HepG2 (cell line): Measurements from ENCODE around the gene SPATC1L. TPM values are rescaled to one million over a fixed set of nuclear protein-coding genes. Genes with fewer than 3 reads are reported as not detected.
A peak's percentile ranks its signal among the peaks of the same experiment; 100 is the strongest.

ENCODE experiments used
- ATAC-seq: fragments of 200-7000 bp; cut with Tn5 transposase; 3 replicates; pipeline ENCODE4 v1.9.1; 2020; ENCODE audit warnings: mild to moderate bottlenecking, moderate library complexity
- BruUV-seq: library from RNA; stranded (reverse); fragments of 400-500 nt; replicated peaks from 2 replicates; lab custom pipeline; 2021; lab: Mats Ljungman, UMichigan
- CTCF ChIA-PET: fragments of 300-600 bp; formaldehyde crosslinking; extraction: SDS; loops from one replicate; lab custom pipeline; 2021; ENCODE audit warnings: low total read pairs, inconsistent platforms, low intra/inter-chr PET ratio; lab: Yijun Ruan, JAX
- POLR2A ChIA-PET: fragments of 350-600 bp; sonication (Branson Sonifier 250); formaldehyde crosslinking; loops from one replicate; lab custom pipeline; 2020; ENCODE audit warnings: antibody characterized with exemption, inconsistent platforms; lab: Yijun Ruan, JAX
- DNase-seq: peaks from one replicate; pipeline ENCODE4 v3.0.0-alpha.2; 2015; ENCODE audit warnings: low spot score
- FAIRE-seq: peaks from 3 replicates; lab custom pipeline; 2011; peaks lifted over from hg19 to GRCh38; lab: Jason Lieb, UNC
- H2AFZ ChIP-seq: one replicate; pipeline ENCODE4 v1.6.1; 2011; ENCODE audit warnings: low read length, inconsistent platforms
- H3K27ac ChIP-seq: fragments of 300-600 bp; 3 replicates; pipeline ENCODE4 v1.8.0; 2011; ENCODE audit warnings: mixed run types, mild to moderate bottlenecking, mixed read lengths, low read length, inconsistent platforms; ENCODE audit not compliant: insufficient read depth; ENCODE audit errors: extremely low read length
- H3K27me3 ChIP-seq, 2 experiments: fragments of 200-600 bp in 1 of 2; 2 replicates in 1 of 2; 3 replicates in 1 of 2; pipeline versions ENCODE4 v1.6.0 to v1.8.0; 2011; ENCODE audit warnings: low read length in 2 of 2, mild to moderate bottlenecking in 2 of 2, moderate library complexity in 2 of 2, inconsistent platforms in 1 of 2; ENCODE audit not compliant: insufficient read depth in 2 of 2, control insufficient read depth in 1 of 2
- H3K36me3 ChIP-seq, 2 experiments: fragments of 200-600 bp in 1 of 2; replicated peaks in 1 of 2; 2 replicates in 1 of 2; 3 replicates in 1 of 2; pipeline versions ENCODE4 v1.5.1 to v1.8.0; 2011; ENCODE audit warnings: low read length in 2 of 2, inconsistent platforms in 1 of 2; ENCODE audit not compliant: insufficient read depth in 2 of 2, control insufficient read depth in 1 of 2
- H3K4me1 ChIP-seq: 2 replicates; pipeline ENCODE4 v1.5.1; 2012; ENCODE audit warnings: low read length, inconsistent platforms; ENCODE audit not compliant: insufficient read depth
- H3K4me2 ChIP-seq: 2 replicates; pipeline ENCODE4 v1.6.0; 2011; ENCODE audit warnings: low read depth, low read length, inconsistent platforms
- H3K4me3 ChIP-seq, 3 experiments: fragments of 200-600 bp in 1 of 3; sonication (generic), shearing (Covaris generic) in 1 of 3; replicated peaks in 1 of 3; 2 replicates each; pipeline ENCODE4 v1.5.1; 2011 to 2016; ENCODE audit warnings: low read length in 3 of 3, inconsistent platforms in 2 of 3, low read depth in 2 of 3, mild to moderate bottlenecking in 2 of 3, control low read depth in 1 of 3, mixed read lengths in 1 of 3; ENCODE audit not compliant: insufficient read depth in 1 of 3
- H3K79me2 ChIP-seq: one replicate; pipeline ENCODE4 v1.6.1; 2011; ENCODE audit warnings: low read length, inconsistent platforms; ENCODE audit not compliant: insufficient read depth
- H3K9ac ChIP-seq: 2 replicates; pipeline ENCODE4 v1.6.0; 2011; ENCODE audit warnings: mild to moderate bottlenecking, low read depth, low read length, inconsistent platforms; ENCODE audit not compliant: insufficient read depth
- H3K9me3 ChIP-seq: 2 replicates; pipeline ENCODE4 v1.5.1; 2012; ENCODE audit warnings: mild to moderate bottlenecking, low read length
- H4K20me1 ChIP-seq: 2 replicates; pipeline ENCODE4 v1.6.0; 2011; ENCODE audit warnings: inconsistent platforms, mild to moderate bottlenecking, low read length, moderate library complexity; ENCODE audit not compliant: insufficient read depth
- ARNTL ChIP-seq: sonication (generic); formaldehyde crosslinking; IDR thresholded peaks from 2 replicates; pipeline ENCODE4 v1.4.0; 2020; ENCODE audit warnings: mild to moderate bottlenecking, missing genetic modification reagents
- MED1 ChIP-seq: sonication (generic); formaldehyde crosslinking; IDR thresholded peaks from 2 replicates; pipeline ENCODE4 v1.4.0; 2020; ENCODE audit warnings: missing genetic modification reagents
- MEIS1 ChIP-seq: sonication (generic); formaldehyde crosslinking; IDR thresholded peaks from 2 replicates; pipeline ENCODE4 v1.9.0; 2021; ENCODE audit warnings: mild to moderate bottlenecking, missing genetic modification reagents, moderate library complexity, borderline replicate concordance
- ZBTB7B ChIP-seq: sonication (generic); formaldehyde crosslinking; IDR thresholded peaks from 2 replicates; pipeline ENCODE4 v1.4.0; 2020; ENCODE audit warnings: missing genetic modification reagents
- WGBS: methylation state at CpG from one replicate; pipeline ENCODE4 v1.1.6; 2017; ENCODE audit warnings: low lambda C conversion rate; 5-methylcytosine and 5-hydroxymethylcytosine counted together
- in situ Hi-C: cut with HindIII; loops from 2 replicates; pipeline ENCODE4 v1.10.0; 2017; ENCODE audit warnings: low pct_unique_long_range_greater_than_20kb; ENCODE audit not compliant: extremely low pct_ligation_motif_present
- intact Hi-C: fragments of 100-400 bp; cut with micrococcal nuclease; formaldehyde crosslinking; loops from one replicate; pipeline ENCODE4 v1.10.0; 2022; ENCODE audit not compliant: unreplicated experiment
- polyA plus RNA-seq, 8 experiments: library from polyadenylated mRNA; depleted of rRNA in 3 of 8; stranded (reverse) in 7 of 8; unstranded in 1 of 8; fragments of >200 nt; fragmentation: Illumina TruSeq in 4 of 8; extraction: Trizol in 4 of 8; gene quantifications; 2 replicates each; pipeline versions ENCODE4 v1.2.1 to v1.2.3, GENCODE V29; 2011 to 2016; ENCODE audit warnings: low read depth in 4 of 8, missing spikeins in 1 of 8, mixed read lengths in 1 of 8; ENCODE audit not compliant: insufficient read depth in 1 of 8
- total RNA-seq, 5 experiments: library from RNA; depleted of rRNA; stranded (reverse); fragments of >200 nt; fragmentation: Illumina TruSeq; extraction: Trizol; gene quantifications; 2 replicates each; pipeline ENCODE4 v1.2.3, GENCODE V29; 2016; ENCODE audit warnings: low read depth in 1 of 5
- TF ChIP-seq, protein P1 (sequence below): IDR thresholded peaks from 2 replicates; pipeline ENCODE4 v1.6.1; 2016; ENCODE audit warnings: missing compliant biosample characterization, missing genetic modification reagents, borderline replicate concordance

The SPATC1L gene
- total and polyA plus RNA-seq, 2 of the 13 experiments (the other 11 are each of a cell fraction or from before 2014, with no cell fraction given): 1.4 to 3.3 TPM

DNA sequence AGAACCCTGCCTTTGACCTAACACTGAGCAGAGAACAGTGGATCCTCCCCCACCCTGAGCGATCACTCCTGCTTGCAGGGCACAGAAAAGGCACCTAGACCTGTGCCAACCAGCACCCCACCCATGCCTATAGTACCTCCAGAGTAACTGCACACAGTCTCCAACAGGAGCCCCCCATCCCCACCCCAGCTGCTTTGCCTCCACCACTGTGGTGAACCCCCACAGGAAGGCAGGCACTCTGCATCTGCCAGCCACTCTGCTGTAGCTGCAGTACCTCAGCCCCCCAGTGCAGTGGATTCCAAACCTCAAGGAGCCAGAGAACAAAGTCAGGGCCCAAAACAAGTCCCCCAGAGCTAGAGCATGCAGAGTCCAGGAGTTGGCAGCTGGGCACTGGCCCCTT lies 10.7 kb downstream of the SPATC1L start:
- no CpG with 5 or more reads among the region's 1 CpG for WGBS
- Histone ChIP-seq H3K4me3 (no peak overlapping the region), H3K36me3 (no peaks in the 10 kb centered on the region), H3K4me1 (no peaks in the 10 kb centered on the region), H3K27ac (no peak overlapping the region), H3K4me2 (no peak overlapping the region), H3K27me3 (no peaks in the 10 kb centered on the region; a peak in 1 of 5 replicates), H3K9ac (no peak overlapping the region), H2AFZ (no peak overlapping the region), H4K20me1 (no peaks in the 10 kb centered on the region), H3K79me2 (no peaks in the 10 kb centered on the region), H3K9me3 (no peaks in the 10 kb centered on the region)
- BruUV-seq: no TSS peak
- in situ Hi-C loops: no loop called here
- DNase-seq (no peak), FAIRE-seq (no peak), ATAC-seq (peak; percentile 53)
- ChIA-PET POLR2A (no interaction called here), CTCF (no interaction called here)
- TF ChIP-seq, protein P1, sequence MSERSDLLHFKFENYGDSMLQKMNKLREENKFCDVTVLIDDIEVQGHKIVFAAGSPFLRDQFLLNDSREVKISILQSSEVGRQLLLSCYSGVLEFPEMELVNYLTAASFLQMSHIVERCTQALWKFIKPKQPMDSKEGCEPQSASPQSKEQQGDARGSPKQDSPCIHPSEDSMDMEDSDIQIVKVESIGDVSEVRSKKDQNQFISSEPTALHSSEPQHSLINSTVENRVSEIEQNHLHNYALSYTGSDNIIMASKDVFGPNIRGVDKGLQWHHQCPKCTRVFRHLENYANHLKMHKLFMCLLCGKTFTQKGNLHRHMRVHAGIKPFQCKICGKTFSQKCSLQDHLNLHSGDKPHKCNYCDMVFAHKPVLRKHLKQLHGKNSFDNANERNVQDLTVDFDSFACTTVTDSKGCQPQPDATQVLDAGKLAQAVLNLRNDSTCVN (CRISPR knock-in tag): no peak
- TF ChIP-seq ZBTB7B (CRISPR knock-in tag): no peak
- TF ChIP-seq MED1 (CRISPR knock-in tag): no peak
- TF ChIP-seq ARNTL: no peak
- intact Hi-C loops: no loop called here

DNA sequence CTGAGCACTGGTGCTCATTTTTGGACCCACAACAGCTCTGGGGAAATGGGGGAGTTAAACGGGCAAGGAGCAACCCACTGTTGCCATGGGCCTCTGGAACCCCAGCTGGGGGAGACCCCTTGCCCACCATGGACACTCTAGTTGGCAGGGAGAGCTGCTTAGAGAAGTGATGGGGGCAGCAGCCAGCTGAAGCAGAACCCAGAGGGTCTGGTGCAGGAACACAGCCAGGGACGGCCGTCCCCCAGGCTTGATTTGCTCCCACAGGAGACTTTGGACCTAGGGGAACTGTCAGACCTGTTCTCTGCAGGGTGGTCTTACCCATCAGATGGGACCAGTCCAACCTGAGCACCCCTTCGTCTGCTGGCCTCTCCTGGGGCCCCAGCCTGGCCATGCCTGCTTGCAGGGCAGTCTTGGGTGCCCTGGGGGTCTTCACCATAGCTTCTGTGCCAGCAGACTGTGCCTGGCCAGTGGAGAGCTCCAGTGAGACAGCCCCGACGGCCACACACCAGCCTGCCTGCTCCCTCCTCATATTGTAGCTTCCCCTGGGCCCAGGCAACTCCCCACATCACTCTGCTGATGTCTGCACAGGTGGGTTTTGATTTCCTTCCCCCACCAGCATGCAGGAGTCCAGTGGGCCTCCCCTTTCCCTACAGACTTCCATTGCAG lies 11.3 kb downstream of the SPATC1L start:
- H3K9ac ChIP-seq: no peak overlapping the region
- ChIA-PET CTCF (no interaction called here), POLR2A (no interaction called here)
- H4K20me1 ChIP-seq: no peaks in the 10 kb centered on the region
- H2AFZ ChIP-seq: no peak overlapping the region
- H3K79me2 ChIP-seq: no peaks in the 10 kb centered on the region
- FAIRE-seq (no peak), DNase-seq (no peak), ATAC-seq (peak; percentile 33)
- BruUV-seq: no TSS peak
- no peaks in the 10 kb centered on the region for H3K36me3 ChIP-seq
- 29% methylated on average over 3 of the region's 6 CpGs for WGBS
- H3K27me3 ChIP-seq: no peaks in the 10 kb centered on the region; a peak in 1 of 5 replicates
- in situ Hi-C loops: no loop called here
- H3K4me1 ChIP-seq: no peaks in the 10 kb centered on the region
- no peak overlapping the region for H3K4me2 ChIP-seq
- intact Hi-C loops: no loop called here
- H3K4me3 ChIP-seq: no peak overlapping the region
- H3K27ac ChIP-seq: no peak overlapping the region
- H3K9me3 ChIP-seq: no peaks in the 10 kb centered on the region
- no peak for TF ChIP-seq MEIS1
